ENCODE measurements around the gene CYP3A4.
"Not testable (repeated sequence)": the region's sequence is repeated elsewhere in the genome, so short reads cannot be mapped to it uniquely, and the experiment has no call there.

Gene CYP3A4

GRCh38 chr7:99791667-99792369 lies 7.8 kb upstream of the CYP3A4 start:
- no peak for FAIRE-seq

- no peak for FAIRE-seq
These were observed 7.0 kb upstream of the CYP3A4 start for GRCh38 chr7:99791021-99791420.

GRCh38 chr7:99790407-99790806 lies 6.4 kb upstream of the CYP3A4 start:
- FAIRE-seq = no peak

- FAIRE-seq = no peak
These were observed 5.6 kb upstream of the CYP3A4 start for GRCh38 chr7:99789441-99790070.

- no peak for FAIRE-seq
These were observed 4.6 kb upstream of the CYP3A4 start for GRCh38 chr7:99788554-99788953.

- no peak for FAIRE-seq
These were observed 2.8 kb upstream of the CYP3A4 start for GRCh38 chr7:99786726-99787335.

- not testable (repeated sequence) for FAIRE-seq
These were observed 1.7 kb upstream of the CYP3A4 start for GRCh38 chr7:99785654-99786053.

- FAIRE-seq = no peak
These were observed 1.7 kb downstream of the CYP3A4 start for GRCh38 chr7:99782012-99782953.

- no peak for FAIRE-seq
These were observed 3.4 kb downstream of the CYP3A4 start for GRCh38 chr7:99780588-99780987.

GRCh38 chr7:99779949-99780348 lies 4.0 kb downstream of the CYP3A4 start:
- no peak for FAIRE-seq

GRCh38 chr7:99778880-99779279 lies 5.1 kb downstream of the CYP3A4 start:
- FAIRE-seq = no peak

- not testable (repeated sequence) for FAIRE-seq
These were observed 10.6 kb downstream of the CYP3A4 start for GRCh38 chr7:99773395-99773794.

- no peak for FAIRE-seq
These were observed 11.4 kb downstream of the CYP3A4 start for GRCh38 chr7:99772565-99772964.

- not testable (repeated sequence) for FAIRE-seq
These were observed 14.5 kb downstream of the CYP3A4 start for GRCh38 chr7:99769494-99769893.

GRCh38 chr7:99768471-99768870 lies 15.5 kb downstream of the CYP3A4 start:
- no peak for FAIRE-seq

- FAIRE-seq = no peak
These were observed 16.3 kb downstream of the CYP3A4 start for GRCh38 chr7:99767662-99768061.

GRCh38 chr7:99766484-99767099 lies 17.4 kb downstream of the CYP3A4 start:
- no peak for FAIRE-seq

GRCh38 chr7:99764478-99764877 lies 19.5 kb downstream of the CYP3A4 start:
- no peak for FAIRE-seq

GRCh38 chr7:99762680-99763327 lies 21.2 kb downstream of the CYP3A4 start:
- FAIRE-seq = no peak

- FAIRE-seq = no peak
These were observed 28.9 kb downstream of the CYP3A4 start for GRCh38 chr7:99755085-99755484.

GRCh38 chr7:99752356-99752755 lies 31.6 kb downstream of the CYP3A4 start:
- FAIRE-seq = no peak
